ENCODE measurements around the gene NPIPB9.
A peak's percentile ranks its signal among the peaks of the same experiment; 100 is the strongest.
"Not testable (repeated sequence)": the region's sequence is repeated elsewhere in the genome, so short reads cannot be mapped to it uniquely, and the experiment has no call there.

The NPIPB9 gene

DNA sequence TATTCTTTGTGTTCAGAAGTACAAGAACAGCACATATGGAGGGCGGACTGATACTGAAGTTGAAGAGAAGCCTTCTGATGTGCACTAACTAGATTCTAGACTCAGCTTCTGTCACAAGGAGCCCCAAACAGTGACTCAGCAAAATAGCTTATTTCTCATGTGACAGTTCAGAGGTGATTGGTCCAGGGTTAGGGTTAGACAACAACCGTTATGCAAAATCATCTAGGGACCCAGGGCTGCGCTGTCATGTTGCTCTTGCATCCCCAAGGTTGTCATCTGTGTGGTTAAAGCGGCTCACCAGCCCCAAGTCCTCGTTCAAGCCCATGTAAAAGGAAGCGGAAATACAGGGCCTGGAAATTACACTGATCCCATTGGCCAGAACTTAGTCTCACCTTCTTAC, 30.1 kb downstream of the NPIPB9 start:
- not testable (repeated sequence) for H3K27me3 Mint-ChIP-seq; H3K36me3 Mint-ChIP-seq (ENCODE audit: insufficient read depth); DNase-seq; ATAC-seq (replicated peaks); H3K4me1 Mint-ChIP-seq (ENCODE audit: low read depth in 2 of 2); H3K9me3 Mint-ChIP-seq; H3K4me3 Mint-ChIP-seq; H3K27ac Mint-ChIP-seq

DNA sequence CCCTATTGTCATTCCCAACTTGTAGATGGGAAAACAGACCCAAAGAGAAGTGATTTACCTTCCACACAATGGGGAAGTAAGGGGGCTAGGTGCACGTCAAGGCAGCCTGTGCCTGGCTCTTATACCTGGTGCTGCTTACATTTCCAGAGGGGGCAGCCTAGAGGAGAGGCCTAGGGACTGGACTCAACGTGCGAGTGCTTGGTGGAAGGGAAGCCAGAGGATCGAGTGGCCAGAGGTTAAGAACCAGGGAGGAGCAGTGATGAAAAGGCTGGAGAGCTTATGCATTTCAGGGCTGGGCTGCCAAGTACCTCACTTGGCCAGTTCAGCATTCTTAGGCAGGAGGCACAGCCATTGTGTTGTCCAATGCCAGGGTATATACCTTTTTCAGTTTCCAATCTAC, 30.8 kb downstream of the NPIPB9 start:
- ATAC-seq (replicated peaks); H3K4me3 Mint-ChIP-seq; H3K36me3 Mint-ChIP-seq (ENCODE audit: insufficient read depth); H3K9me3 Mint-ChIP-seq; DNase-seq; H3K4me1 Mint-ChIP-seq (ENCODE audit: low read depth in 2 of 2); H3K27ac Mint-ChIP-seq; H3K27me3 Mint-ChIP-seq: not testable (repeated sequence)

DNA sequence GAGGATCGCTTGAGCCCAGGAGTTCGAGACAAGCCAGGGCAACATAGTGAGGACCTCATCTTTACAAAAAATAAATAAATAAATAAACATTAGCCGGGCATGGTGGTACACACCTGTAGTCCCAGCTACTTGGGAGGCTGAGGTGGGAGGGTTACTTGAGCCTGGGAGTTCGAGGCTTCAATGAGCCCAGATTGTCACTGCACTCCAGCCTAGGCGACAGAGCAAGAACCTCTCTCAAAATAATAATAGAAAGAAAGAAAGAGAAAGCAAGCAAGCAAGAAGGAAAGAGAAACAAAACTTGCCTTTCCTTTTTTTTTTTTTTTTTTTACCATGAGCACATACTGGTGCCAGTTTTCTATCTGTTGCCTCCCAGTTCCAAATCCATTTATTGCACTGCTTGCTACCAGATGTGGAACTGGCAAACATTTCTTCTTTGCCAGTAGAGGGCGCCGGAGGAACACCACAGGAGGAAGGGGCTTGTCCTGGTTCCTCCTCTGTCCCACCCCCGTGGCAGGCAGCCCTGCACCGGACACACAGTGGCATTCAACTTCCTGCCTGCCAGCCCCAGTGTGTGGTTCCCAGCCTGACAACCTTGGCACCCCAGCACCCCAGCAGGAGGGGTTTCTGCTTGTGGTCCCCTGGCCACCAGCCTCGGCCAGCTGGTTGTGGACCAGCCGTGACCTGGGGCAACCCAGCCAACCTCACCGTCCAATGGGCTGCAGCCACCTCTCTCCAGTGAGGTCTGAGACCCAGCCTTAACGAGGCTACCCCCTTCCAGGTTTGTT, 50.8 kb downstream of the NPIPB9 start:
- H3K27ac Mint-ChIP-seq; H3K27me3 Mint-ChIP-seq; H3K36me3 Mint-ChIP-seq (ENCODE audit: insufficient read depth); H3K9me3 Mint-ChIP-seq; H3K4me1 Mint-ChIP-seq (ENCODE audit: low read depth in 2 of 2): not testable (repeated sequence)
- ATAC-seq (replicated peaks) (peak; percentile 86), DNase-seq (peak; percentile 52 to 79 (median 75))
- H3K4me3 Mint-ChIP-seq, result peak overlapping the region; percentile 43 to 48

DNA sequence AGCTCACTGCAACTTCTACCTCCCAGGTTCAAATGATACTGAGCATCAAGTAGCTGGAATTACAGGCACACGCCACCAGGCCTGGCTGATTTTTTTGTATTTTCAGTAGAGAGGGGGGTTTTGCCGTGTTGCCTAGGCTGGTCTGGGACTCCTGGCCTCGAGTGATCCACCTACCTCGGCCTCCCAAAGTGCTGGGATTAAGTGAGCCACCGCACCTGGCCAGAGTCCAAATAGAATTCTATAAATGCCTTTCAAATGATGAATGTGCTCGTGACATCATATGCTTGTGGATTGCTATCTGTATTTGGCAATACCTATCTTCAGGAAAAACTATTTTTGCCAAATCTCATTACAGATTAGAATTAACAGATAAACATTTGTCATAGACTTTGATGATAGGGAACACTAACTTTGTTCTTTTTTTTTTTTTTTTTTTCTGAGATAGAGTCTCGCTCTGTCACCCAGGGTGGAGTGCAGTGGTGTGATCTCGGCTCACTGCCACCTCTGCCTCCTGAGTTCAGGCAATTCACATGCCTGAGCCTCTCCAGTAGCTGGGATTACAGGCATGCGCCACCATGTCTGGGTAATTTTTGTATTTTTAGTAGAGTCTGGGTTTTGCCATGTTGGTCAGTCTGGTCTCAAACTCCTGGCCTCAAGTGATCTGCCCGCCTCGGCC, 56.0 kb downstream of the NPIPB9 start:
- H3K4me3 Mint-ChIP-seq; H3K36me3 Mint-ChIP-seq (ENCODE audit: insufficient read depth); DNase-seq; H3K27ac Mint-ChIP-seq; H3K4me1 Mint-ChIP-seq (ENCODE audit: low read depth in 2 of 2); ATAC-seq (replicated peaks); H3K9me3 Mint-ChIP-seq; H3K27me3 Mint-ChIP-seq: not testable (repeated sequence)

DNA sequence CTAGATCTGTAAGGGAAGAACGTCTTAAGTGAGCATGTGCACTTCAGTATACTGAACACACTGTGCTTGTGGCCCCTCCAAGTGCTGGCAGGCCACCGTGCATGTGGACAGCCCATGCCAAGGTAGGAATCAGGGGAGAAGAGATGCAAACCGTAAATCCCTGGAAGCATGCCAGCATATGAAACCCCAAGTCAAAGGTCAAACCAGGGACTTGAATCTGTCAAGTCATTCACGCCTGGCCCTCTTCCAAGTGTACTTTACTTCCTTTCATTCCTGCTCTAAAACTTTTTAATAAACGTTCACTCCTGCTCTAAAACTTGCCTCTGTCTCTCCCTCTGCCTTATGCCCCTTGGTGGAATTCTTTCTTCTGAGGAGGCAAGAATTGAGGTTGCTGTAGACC, 68.4 kb downstream of the NPIPB9 start:
- no peak overlapping the region for H3K27ac Mint-ChIP-seq
- H3K4me3 Mint-ChIP-seq, result peak overlapping the region in 1 of 2 donors; percentile 13
- H3K27me3 Mint-ChIP-seq, result no peaks in the 10 kb centered on the region
- H3K36me3 Mint-ChIP-seq (ENCODE audit: insufficient read depth), result peaks cover 17% of the 10 kb centered on the region
- no peaks in the 10 kb centered on the region for H3K9me3 Mint-ChIP-seq
- peaks cover 11 to 22% of the 10 kb centered on the region in 2 donors for H3K4me1 Mint-ChIP-seq (ENCODE audit: low read depth in 2 of 2)
- ATAC-seq (replicated peaks) (no peak), DNase-seq (no peak)

DNA sequence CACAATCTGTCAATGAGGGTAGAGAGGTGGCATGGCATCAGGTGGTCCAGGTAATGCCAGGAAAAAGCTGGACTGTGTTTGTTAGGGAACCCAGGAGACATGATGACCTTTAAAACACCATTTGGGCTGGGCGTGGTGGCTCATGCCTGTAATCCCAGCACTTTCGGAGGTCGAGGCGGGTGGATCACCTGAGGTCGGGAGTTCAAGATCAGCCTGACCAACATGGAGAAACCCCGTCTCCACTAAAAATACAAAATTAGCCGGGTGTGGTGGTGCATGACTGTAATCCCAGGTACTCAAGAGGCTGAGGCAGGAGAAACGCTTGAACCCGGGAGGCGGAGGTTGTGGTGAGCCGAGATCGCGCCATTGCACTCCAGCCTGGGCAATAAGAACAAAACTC, 69.0 kb downstream of the NPIPB9 start:
- H3K27me3 Mint-ChIP-seq; H3K9me3 Mint-ChIP-seq; H3K27ac Mint-ChIP-seq; ATAC-seq (replicated peaks); DNase-seq: not testable (repeated sequence)
- peak overlapping the region; percentile 24 to 44 for H3K4me3 Mint-ChIP-seq
- H3K36me3 Mint-ChIP-seq (ENCODE audit: insufficient read depth), result peaks cover 22% of the 10 kb centered on the region
- H3K4me1 Mint-ChIP-seq (ENCODE audit: low read depth in 2 of 2), result peaks cover 16 to 27% of the 10 kb centered on the region in 2 donors

DNA sequence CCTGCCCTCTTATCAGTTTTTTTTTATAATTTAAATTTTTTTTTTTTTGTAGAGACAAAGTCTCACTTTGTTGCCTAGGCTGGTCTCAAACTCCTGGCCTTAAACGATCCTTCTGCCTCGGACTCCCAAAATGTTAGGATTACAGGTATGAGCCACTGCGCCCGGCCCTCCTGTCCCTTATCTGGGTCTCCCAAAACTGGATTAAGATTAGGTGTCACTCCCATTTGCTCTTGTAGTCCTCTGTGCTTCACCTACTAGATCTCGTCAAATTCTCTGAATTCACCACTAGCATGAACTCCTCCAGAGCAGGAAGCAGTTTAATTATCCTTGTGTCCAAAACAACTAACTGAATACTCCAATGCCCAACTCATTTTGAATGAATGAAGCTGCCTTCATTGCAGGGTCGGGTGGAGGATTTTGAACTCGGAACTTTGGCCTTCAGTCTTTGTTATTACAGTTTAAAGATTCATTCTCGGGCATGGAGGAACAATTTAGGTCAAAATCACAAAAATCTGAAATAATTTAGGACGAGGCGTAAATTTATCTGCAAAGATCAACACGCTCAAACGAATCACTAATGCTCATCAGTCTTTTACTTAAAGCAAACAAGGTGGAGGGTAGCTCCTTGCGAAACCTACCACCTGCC, 70.4 kb downstream of the NPIPB9 start:
- H3K9me3 Mint-ChIP-seq, result no peaks in the 10 kb centered on the region
- H3K27me3 Mint-ChIP-seq, result no peaks in the 10 kb centered on the region
- peaks cover 37% of the 10 kb centered on the region for H3K36me3 Mint-ChIP-seq (ENCODE audit: insufficient read depth)

More for the DNA sequence above, 70.4 kb downstream of the NPIPB9 start:
- peaks cover 20 to 40% of the 10 kb centered on the region in 2 donors for H3K4me1 Mint-ChIP-seq (ENCODE audit: low read depth in 2 of 2)
- no peak for ATAC-seq (replicated peaks)
- DNase-seq, result no peak
- H3K27ac Mint-ChIP-seq, result peak overlapping the region; percentile 90 to 99
- H3K4me3 Mint-ChIP-seq, result peak overlapping the region; percentile 90 to 92

Measured in effector memory CD8-positive, alpha-beta T cell (primary cell).